IgD-negative memory B cell (primary cell): ENCODE measurements around the gene ASAP2. TPM values are rescaled to one million over a fixed set of nuclear protein-coding genes. Genes with fewer than 3 reads are reported as not detected.
"Not testable (repeated sequence)": the region's sequence is repeated elsewhere in the genome, so short reads cannot be mapped to it uniquely, and the experiment has no call there.

Experiments
- H3K27ac Mint-ChIP-seq, 3 donors: one replicate each; pipeline ENCODE4 v1.8.0; 2020 to 2022; ENCODE audit warnings: mild to moderate bottlenecking in 3 of 3, mixed read lengths in 3 of 3, moderate library complexity in 1 of 3
- H3K27me3 Mint-ChIP-seq: one replicate; pipeline ENCODE4 v1.8.0; 2021; ENCODE audit warnings: mixed read lengths
- H3K36me3 Mint-ChIP-seq: one replicate; pipeline ENCODE4 v1.8.0; 2020; ENCODE audit warnings: mild to moderate bottlenecking, mixed read lengths
- H3K4me1 Mint-ChIP-seq, 3 donors: one replicate each; pipeline ENCODE4 v1.8.0; 2020 to 2022; ENCODE audit warnings: mixed read lengths in 3 of 3, mild to moderate bottlenecking in 1 of 3
- H3K4me3 Mint-ChIP-seq, 4 donors: one replicate each; pipeline ENCODE4 v1.8.0; 2020 to 2022; ENCODE audit warnings: mild to moderate bottlenecking in 4 of 4, mixed read lengths in 4 of 4, moderate library complexity in 3 of 4
- H3K9me3 Mint-ChIP-seq, 3 donors: one replicate each; pipeline ENCODE4 v1.8.0; 2020 to 2021; ENCODE audit warnings: mixed read lengths in 3 of 3, mild to moderate bottlenecking in 1 of 3
- polyA plus RNA-seq: library from polyadenylated mRNA; unstranded; fragments of 300-500 nt; fragmentation: Illumina TruSeq; gene quantifications from one replicate; pipeline ENCODE4 v1.2.3, GENCODE V29; 2021

Gene ASAP2
- polyA plus RNA-seq, 1 donor from 2014 or later: not detected

- Mint-ChIP-seq H3K4me1 (no peaks in the 10 kb centered on the region), H3K27ac (peak overlapping the region in 1 of 3 donors; percentile 4), H3K4me3 (no peak overlapping the region), H3K36me3 (no peaks in the 10 kb centered on the region), H3K9me3 (no peaks in the 10 kb centered on the region), H3K27me3 (no peaks in the 10 kb centered on the region)
These were observed 50.0 kb downstream of the ASAP2 start for GRCh38 chr2:9256570-9257043.

- H3K4me1 Mint-ChIP-seq: no peaks in the 10 kb centered on the region
- H3K27me3 Mint-ChIP-seq: peaks cover 3% of the 10 kb centered on the region
- peak overlapping the region in 1 of 4 donors; percentile 49 for H3K4me3 Mint-ChIP-seq
- no peaks in the 10 kb centered on the region for H3K9me3 Mint-ChIP-seq
- no peak overlapping the region for H3K27ac Mint-ChIP-seq
- no peaks in the 10 kb centered on the region for H3K36me3 Mint-ChIP-seq
These were observed 51.9 kb downstream of the ASAP2 start for GRCh38 chr2:9258501-9258900.

- Mint-ChIP-seq H3K9me3 (no peaks in the 10 kb centered on the region), H3K27me3 (peaks cover 6% of the 10 kb centered on the region), H3K36me3 (no peaks in the 10 kb centered on the region), H3K4me3 (no peak overlapping the region), H3K4me1 (peaks cover 0 to 3% (median 0%) of the 10 kb centered on the region in 3 donors), H3K27ac (no peak overlapping the region)
These were observed 52.4 kb downstream of the ASAP2 start for GRCh38 chr2:9258953-9259399.

- Mint-ChIP-seq H3K27me3 (peaks cover 6% of the 10 kb centered on the region), H3K36me3 (no peaks in the 10 kb centered on the region), H3K9me3 (no peaks in the 10 kb centered on the region), H3K4me1 (peaks cover 0 to 3% (median 0%) of the 10 kb centered on the region in 3 donors), H3K27ac (no peak overlapping the region), H3K4me3 (no peak overlapping the region)
These were observed 53.9 kb downstream of the ASAP2 start for GRCh38 chr2:9260464-9260918.

GRCh38 chr2:9261231-9261883, 54.7 kb downstream of the ASAP2 start:
- peak overlapping the region in 1 of 3 donors; percentile 88 for H3K27ac Mint-ChIP-seq

GRCh38 chr2:9262671-9263171, 56.1 kb downstream of the ASAP2 start:
- Mint-ChIP-seq H3K36me3 (no peaks in the 10 kb centered on the region), H3K4me1 (peaks cover 0 to 3% (median 0%) of the 10 kb centered on the region in 3 donors), H3K4me3 (no peak overlapping the region), H3K27me3 (peaks cover 6% of the 10 kb centered on the region), H3K27ac (no peak overlapping the region), H3K9me3 (no peaks in the 10 kb centered on the region)

More at GRCh38 chr2:9261231-9261883, 54.7 kb downstream of the ASAP2 start:
- Mint-ChIP-seq H3K9me3 (no peaks in the 10 kb centered on the region), H3K4me3 (no peak overlapping the region), H3K27me3 (peaks cover 6% of the 10 kb centered on the region), H3K36me3 (no peaks in the 10 kb centered on the region), H3K4me1 (peaks cover 0 to 3% (median 0%) of the 10 kb centered on the region in 3 donors)

- no peaks in the 10 kb centered on the region for H3K9me3 Mint-ChIP-seq
- H3K4me1 Mint-ChIP-seq: peaks cover 0 to 3% (median 0%) of the 10 kb centered on the region in 3 donors
- no peak overlapping the region for H3K4me3 Mint-ChIP-seq
- no peaks in the 10 kb centered on the region for H3K36me3 Mint-ChIP-seq
- no peak overlapping the region for H3K27ac Mint-ChIP-seq
- peaks cover 6% of the 10 kb centered on the region for H3K27me3 Mint-ChIP-seq
These were observed 56.8 kb downstream of the ASAP2 start for GRCh38 chr2:9263428-9263827.

- no peak overlapping the region for H3K27ac Mint-ChIP-seq
- peak overlapping the region in 1 of 4 donors; percentile 58 for H3K4me3 Mint-ChIP-seq
- peaks cover 0 to 3% (median 0%) of the 10 kb centered on the region in 3 donors for H3K4me1 Mint-ChIP-seq
- H3K27me3 Mint-ChIP-seq: peaks cover 6% of the 10 kb centered on the region
- no peaks in the 10 kb centered on the region for H3K36me3 Mint-ChIP-seq
- H3K9me3 Mint-ChIP-seq: no peaks in the 10 kb centered on the region
These were observed 57.7 kb downstream of the ASAP2 start for GRCh38 chr2:9264301-9264700.

- Mint-ChIP-seq H3K9me3 (peaks cover 0 to 4% (median 1%) of the 10 kb centered on the region in 3 donors), H3K27ac (no peak overlapping the region), H3K36me3 (no peaks in the 10 kb centered on the region), H3K27me3 (peaks cover 6% of the 10 kb centered on the region), H3K4me1 (peaks cover 0 to 3% (median 0%) of the 10 kb centered on the region in 3 donors), H3K4me3 (no peak overlapping the region)
These were observed 60.1 kb downstream of the ASAP2 start for GRCh38 chr2:9266711-9267110.

GRCh38 chr2:9267286-9267685, 60.7 kb downstream of the ASAP2 start:
- not testable (repeated sequence) for H3K9me3 Mint-ChIP-seq, H3K36me3 Mint-ChIP-seq, H3K27ac Mint-ChIP-seq, H3K27me3 Mint-ChIP-seq, H3K4me1 Mint-ChIP-seq, H3K4me3 Mint-ChIP-seq

GRCh38 chr2:9268301-9269080, 61.9 kb downstream of the ASAP2 start:
- peaks cover 0 to 3% (median 0%) of the 10 kb centered on the region in 3 donors for H3K4me1 Mint-ChIP-seq
- no peak overlapping the region for H3K4me3 Mint-ChIP-seq
- no peak overlapping the region for H3K27ac Mint-ChIP-seq
- H3K36me3 Mint-ChIP-seq: peaks cover 4% of the 10 kb centered on the region
- peaks cover 0 to 17% (median 2%) of the 10 kb centered on the region in 3 donors for H3K9me3 Mint-ChIP-seq
- peaks cover 3% of the 10 kb centered on the region for H3K27me3 Mint-ChIP-seq

- Mint-ChIP-seq H3K27ac (no peak overlapping the region), H3K27me3 (peaks cover 1% of the 10 kb centered on the region), H3K9me3 (peaks cover 0 to 17% (median 2%) of the 10 kb centered on the region in 3 donors), H3K4me1 (no peaks in the 10 kb centered on the region), H3K36me3 (peaks cover 4% of the 10 kb centered on the region), H3K4me3 (peak overlapping the region in 1 of 4 donors; percentile 66)
These were observed 62.7 kb downstream of the ASAP2 start for GRCh38 chr2:9269295-9269694.

- peaks cover 4% of the 10 kb centered on the region for H3K36me3 Mint-ChIP-seq
- no peak overlapping the region for H3K27ac Mint-ChIP-seq
- H3K4me1 Mint-ChIP-seq: peaks cover 0 to 2% (median 0%) of the 10 kb centered on the region in 3 donors
- H3K27me3 Mint-ChIP-seq: peaks cover 2% of the 10 kb centered on the region
- H3K9me3 Mint-ChIP-seq: peaks cover 0 to 17% (median 2%) of the 10 kb centered on the region in 3 donors
- no peak overlapping the region for H3K4me3 Mint-ChIP-seq
These were observed 63.2 kb downstream of the ASAP2 start for GRCh38 chr2:9269695-9270360.

GRCh38 chr2:9271091-9271490, 64.5 kb downstream of the ASAP2 start:
- Mint-ChIP-seq H3K9me3 (peaks cover 0 to 17% (median 2%) of the 10 kb centered on the region in 3 donors), H3K27ac (no peak overlapping the region), H3K36me3 (peaks cover 4% of the 10 kb centered on the region), H3K4me1 (peaks cover 0 to 2% (median 0%) of the 10 kb centered on the region in 3 donors), H3K27me3 (peaks cover 3% of the 10 kb centered on the region), H3K4me3 (no peak overlapping the region)
